C4-2B (cell line): ENCODE measurements around the gene DUSP7.

Experiments used
- CTCF ChIP-seq: fragments of 450-650 bp; conservative IDR thresholded peaks from 2 replicates; pipeline ENCODE4 v1.5.1; 2017; ENCODE audit warnings: mild to moderate bottlenecking
- ZFX ChIP-seq: fragments of 450-650 bp; IDR thresholded peaks from 2 replicates; pipeline ENCODE4 v1.6.1; 2017

GRCh38 chr3:52004163-52004787 lies 52.1 kb downstream of the DUSP7 start:
- TF ChIP-seq CTCF = no peak
- TF ChIP-seq ZFX = no peak
